Prostate gland (tissue), 2 donors: ENCODE measurements around the gene P2RY2. TPM values are rescaled to one million over a fixed set of nuclear protein-coding genes. Genes with fewer than 3 reads are reported as not detected.

Experiments
- DNase-seq: peaks from one replicate; pipeline ENCODE4 v3.0.0-alpha.2; 2019; ENCODE audit warnings: low spot score
- H3K27ac ChIP-seq, 2 donors: fragments of 200-600 bp; sonication (generic); 2 replicates each; pipeline ENCODE4 v1.5.1; 2017 to 2019
- H3K27me3 ChIP-seq: fragments of 200-600 bp; sonication (generic); replicated peaks from 2 replicates; pipeline ENCODE4 v1.5.1; 2019; ENCODE audit not compliant: insufficient read depth
- H3K36me3 ChIP-seq, 2 donors: fragments of 200-600 bp; sonication (generic); 1 replicate in 1 of 2; 2 replicates in 1 of 2; pipeline versions ENCODE4 v1.5.1 to v1.8.1; 2017 to 2019
- H3K4me1 ChIP-seq: fragments of 200-600 bp; sonication (generic); replicated peaks from 2 replicates; pipeline ENCODE4 v1.5.1; 2019
- H3K4me3 ChIP-seq, 2 donors: fragments of 200-600 bp; sonication (generic); 2 replicates each; pipeline ENCODE4 v1.5.1; 2017 to 2019
- H3K9me3 ChIP-seq: fragments of 200-600 bp; sonication (generic); 2 replicates; pipeline ENCODE4 v1.5.1; 2017
- CTCF ChIP-seq, 4 experiments: fragments of 200-600 bp in 2 of 4; fragments of 450-650 bp in 2 of 4; sonication (generic) in 2 of 4; IDR thresholded peaks; 1 replicate in 3 of 4; 2 replicates in 1 of 4; pipeline ENCODE4 v1.5.1; 2016 to 2019; ENCODE audit warnings: antibody characterized with exemption in 4 of 4, mild to moderate bottlenecking in 2 of 4, moderate library complexity in 2 of 4
- POLR2A ChIP-seq: fragments of 450-650 bp; IDR thresholded peaks from one replicate; pipeline ENCODE4 v1.6.1; 2016; ENCODE audit warnings: antibody characterized with exemption, mild to moderate bottlenecking
- POLR2AphosphoS5 ChIP-seq: sonication (generic); formaldehyde crosslinking; IDR thresholded peaks from one replicate; pipeline ENCODE4 v1.6.1; 2017; ENCODE audit warnings: antibody characterized with exemption
- WGBS: methylation state at CpG from one replicate; pipeline ENCODE4 v1.1.5; 2018; 5-methylcytosine and 5-hydroxymethylcytosine counted together
- intact Hi-C: fragments of 100-400 bp; cut with DNase I; formaldehyde crosslinking; loops from one replicate; pipeline ENCODE4 v1.14.2; 2022
- total RNA-seq, 2 donors: library from RNA; depleted of rRNA; stranded (reverse); fragments of >200 nt; gene quantifications; one replicate each; pipeline ENCODE4 v1.1.0, GENCODE V29; 2016

Gene P2RY2
- total RNA-seq, 2 donors from 2014 or later: 2.7 to 3.5 TPM

- no peak for DNase-seq
- Histone ChIP-seq H3K4me3 (no peak overlapping the region), H3K4me1 (peaks cover 2% of the 10 kb centered on the region), H3K27ac (no peak overlapping the region), H3K36me3 (no peaks in the 10 kb centered on the region), H3K27me3 (no peaks in the 10 kb centered on the region), H3K9me3 (no peaks in the 10 kb centered on the region)
- WGBS: 90% methylated on average over 2 of the region's 2 CpGs
- TF ChIP-seq POLR2AphosphoS5 (no peak), CTCF (IDR thresholded peaks at IDR 0.05) (no peak)
- intact Hi-C loops: no loop called here
These were observed 45.6 kb downstream of the P2RY2 start for GRCh38 chr11:73263640-73264039.

DNA sequence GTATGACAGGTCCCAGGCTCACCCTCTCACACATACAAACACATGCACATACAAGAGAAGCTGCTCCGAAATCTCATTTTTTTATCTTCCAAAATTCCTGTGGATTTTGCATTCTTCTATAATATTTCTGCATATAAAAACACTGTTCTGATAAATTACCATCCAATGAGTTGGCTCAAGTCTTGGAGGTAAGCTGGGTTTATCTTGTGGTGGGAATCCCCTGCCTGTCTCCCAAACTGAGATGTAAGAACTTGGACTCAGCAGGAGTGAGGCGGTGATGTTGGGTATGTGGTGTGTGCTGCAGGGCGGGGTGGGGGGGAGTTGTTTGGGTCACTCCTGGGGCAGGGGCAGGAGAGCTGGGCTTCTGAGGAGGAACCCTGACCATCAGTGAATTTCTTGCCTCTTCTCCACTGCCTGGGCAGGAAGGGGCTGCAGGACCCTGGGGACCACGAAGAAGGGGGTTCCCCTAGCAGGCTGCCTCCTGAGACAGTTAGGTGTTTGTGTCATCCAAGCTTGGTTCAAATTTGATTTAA is 47.3 kb downstream of the P2RY2 start:
- H3K9me3 ChIP-seq: no peaks in the 10 kb centered on the region
- H3K27me3 ChIP-seq: no peaks in the 10 kb centered on the region
- intact Hi-C loops: no loop called here
- no peak overlapping the region for H3K4me3 ChIP-seq
- TF ChIP-seq POLR2AphosphoS5: no peak
- no peak for TF ChIP-seq POLR2A
- TF ChIP-seq CTCF (IDR thresholded peaks at IDR 0.05): no peak
- no peaks in the 10 kb centered on the region for H3K36me3 ChIP-seq
- no peak overlapping the region for H3K27ac ChIP-seq
- DNase-seq: no peak
- WGBS: 95% methylated on average over 4 of the region's 4 CpGs
- H3K4me1 ChIP-seq: peaks cover 2% of the 10 kb centered on the region

GRCh38 chr11:73265853-73266645 is 48.0 kb downstream of the P2RY2 start:
- intact Hi-C loops: no loop called here
- no peak for DNase-seq
- no peak for TF ChIP-seq POLR2A
- no peak for TF ChIP-seq POLR2AphosphoS5
- TF ChIP-seq CTCF (IDR thresholded peaks at IDR 0.05): no peak
- no peak overlapping the region for H3K27ac ChIP-seq
- 82% methylated on average over 3 of the region's 3 CpGs for WGBS
- no peak overlapping the region for H3K4me3 ChIP-seq
- H3K27me3 ChIP-seq: no peaks in the 10 kb centered on the region
- H3K36me3 ChIP-seq: no peaks in the 10 kb centered on the region
- no peaks in the 10 kb centered on the region for H3K9me3 ChIP-seq
- peaks cover 2% of the 10 kb centered on the region for H3K4me1 ChIP-seq

- H3K27me3 ChIP-seq: no peaks in the 10 kb centered on the region
- H3K9me3 ChIP-seq: no peaks in the 10 kb centered on the region
- no peak for TF ChIP-seq CTCF (IDR thresholded peaks at IDR 0.05)
- TF ChIP-seq POLR2A: no peak
- no peak for TF ChIP-seq POLR2AphosphoS5
- H3K36me3 ChIP-seq: no peaks in the 10 kb centered on the region
- no peak overlapping the region for H3K4me3 ChIP-seq
- DNase-seq: no peak
- H3K27ac ChIP-seq: no peak overlapping the region
- H3K4me1 ChIP-seq: peaks cover 2% of the 10 kb centered on the region
- 91% methylated on average over 4 of the region's 4 CpGs for WGBS
- intact Hi-C loops: no loop called here
These were observed 48.6 kb downstream of the P2RY2 start for GRCh38 chr11:73266646-73267020.
